GM19193 (cell line): Measurements from ENCODE around the gene CEP89.

ENCODE experiments used
- POLR2A ChIP-seq: IDR thresholded peaks from 4 replicates; pipeline ENCODE4 v1.6.1; 2011; ENCODE audit not compliant: insufficient read depth, insufficient read length; ENCODE audit errors: extremely low read depth

The CEP89 gene

GRCh38 chr19:32864318-32865007 lies 107.3 kb downstream of the CEP89 start:
- TF ChIP-seq POLR2A, result no peak

- no peak for TF ChIP-seq POLR2A
These were observed 107.9 kb downstream of the CEP89 start for GRCh38 chr19:32863841-32864240.

- TF ChIP-seq POLR2A, result no peak
These were observed 108.5 kb downstream of the CEP89 start for GRCh38 chr19:32863301-32863700.

GRCh38 chr19:32862741-32863140 lies 109.0 kb downstream of the CEP89 start:
- TF ChIP-seq POLR2A, result no peak

GRCh38 chr19:32862173-32862572 lies 109.6 kb downstream of the CEP89 start:
- TF ChIP-seq POLR2A, result no peak

GRCh38 chr19:32861596-32861995 lies 110.2 kb downstream of the CEP89 start:
- no peak for TF ChIP-seq POLR2A

- TF ChIP-seq POLR2A, result no peak
These were observed 112.2 kb downstream of the CEP89 start for GRCh38 chr19:32859591-32859990.

- TF ChIP-seq POLR2A, result no peak
These were observed 113.2 kb downstream of the CEP89 start for GRCh38 chr19:32858559-32858958.

GRCh38 chr19:32858155-32858554 lies 113.6 kb downstream of the CEP89 start:
- no peak for TF ChIP-seq POLR2A

GRCh38 chr19:32857584-32857983 lies 114.2 kb downstream of the CEP89 start:
- no peak for TF ChIP-seq POLR2A

GRCh38 chr19:32852216-32852615 lies 119.5 kb downstream of the CEP89 start:
- no peak for TF ChIP-seq POLR2A

GRCh38 chr19:32843716-32844245 lies 128.0 kb downstream of the CEP89 start:
- no peak for TF ChIP-seq POLR2A

GRCh38 chr19:32842061-32842460 lies 129.7 kb downstream of the CEP89 start:
- TF ChIP-seq POLR2A, result no peak

- TF ChIP-seq POLR2A, result no peak
These were observed 134.2 kb downstream of the CEP89 start for GRCh38 chr19:32837531-32837930.

- no peak for TF ChIP-seq POLR2A
These were observed 140.1 kb downstream of the CEP89 start for GRCh38 chr19:32831611-32832010.

GRCh38 chr19:32830231-32831014 lies 141.3 kb downstream of the CEP89 start:
- no peak for TF ChIP-seq POLR2A
